Measurements from ENCODE around the gene MACROH2A1.

MACROH2A1 gene

DNA sequence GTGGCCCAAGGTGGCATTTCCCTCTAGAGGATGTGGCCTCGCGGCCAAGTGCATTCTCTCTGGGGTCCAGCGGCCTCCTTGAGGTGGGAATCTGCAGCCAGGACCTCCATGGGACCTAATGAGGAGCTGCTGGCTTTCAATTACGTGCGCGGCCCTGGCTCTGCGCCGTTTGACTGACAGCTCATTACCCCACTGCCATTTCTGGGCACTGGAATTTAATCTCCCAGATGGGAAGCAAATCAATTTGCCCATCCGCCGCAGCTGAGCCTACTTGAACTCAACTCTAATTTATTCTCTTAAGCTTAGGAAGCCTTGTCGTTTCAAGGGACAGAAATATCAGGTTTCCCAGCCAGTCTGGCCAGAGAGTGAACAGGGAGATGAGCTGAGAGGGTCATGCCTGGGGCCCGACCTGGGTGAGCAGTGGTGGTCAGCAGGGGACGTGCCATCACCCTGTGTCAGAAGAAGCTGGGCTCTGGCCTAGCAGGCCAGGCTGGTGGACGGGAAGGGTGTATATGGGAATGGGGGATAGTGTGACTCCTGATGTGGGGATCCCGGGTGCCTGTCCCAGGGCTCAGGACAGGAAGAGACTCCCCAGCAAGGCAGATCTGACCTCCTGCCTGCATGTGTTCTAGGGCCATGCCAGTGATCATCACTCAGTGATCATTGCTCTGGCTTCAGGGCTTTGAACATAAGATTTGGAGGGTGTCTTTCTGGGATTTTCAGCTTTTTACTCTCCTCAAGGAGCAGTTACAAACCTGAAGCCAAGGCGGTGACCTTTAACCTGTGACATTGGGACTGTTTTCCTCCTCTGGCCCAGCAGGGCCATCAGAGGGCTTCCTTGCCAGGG, 69.7 kb downstream of the MACROH2A1 start:
- DNase-seq, result no peak

DNA sequence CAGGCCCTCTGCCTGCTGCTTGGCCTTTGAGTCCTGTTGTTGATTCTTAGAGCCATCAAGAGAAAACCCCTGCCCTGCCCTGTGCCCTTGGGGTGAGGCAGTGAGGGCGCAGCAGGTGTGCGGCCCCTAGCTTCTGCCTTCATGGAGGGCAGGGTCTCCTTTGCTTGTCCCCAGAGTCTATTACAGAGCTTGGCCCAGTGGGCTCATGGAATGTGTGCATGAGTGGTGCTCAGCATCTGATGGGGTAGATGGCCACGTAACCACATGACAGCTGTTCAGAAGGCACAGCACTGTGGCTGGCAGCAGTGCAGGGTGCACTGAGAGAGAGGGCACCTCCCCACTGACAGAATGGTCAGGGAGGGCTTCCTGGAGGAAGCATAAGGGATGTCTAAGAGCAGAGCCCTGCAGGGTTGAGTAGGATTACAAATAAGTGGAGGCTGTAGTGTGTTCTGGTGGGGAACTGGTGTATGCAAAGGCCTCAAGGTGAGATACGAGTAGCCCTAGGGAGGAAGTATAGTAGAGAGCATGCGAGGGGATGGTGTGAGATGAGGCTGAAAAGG, 70.8 kb downstream of the MACROH2A1 start:
- DNase-seq, result no peak

DNA sequence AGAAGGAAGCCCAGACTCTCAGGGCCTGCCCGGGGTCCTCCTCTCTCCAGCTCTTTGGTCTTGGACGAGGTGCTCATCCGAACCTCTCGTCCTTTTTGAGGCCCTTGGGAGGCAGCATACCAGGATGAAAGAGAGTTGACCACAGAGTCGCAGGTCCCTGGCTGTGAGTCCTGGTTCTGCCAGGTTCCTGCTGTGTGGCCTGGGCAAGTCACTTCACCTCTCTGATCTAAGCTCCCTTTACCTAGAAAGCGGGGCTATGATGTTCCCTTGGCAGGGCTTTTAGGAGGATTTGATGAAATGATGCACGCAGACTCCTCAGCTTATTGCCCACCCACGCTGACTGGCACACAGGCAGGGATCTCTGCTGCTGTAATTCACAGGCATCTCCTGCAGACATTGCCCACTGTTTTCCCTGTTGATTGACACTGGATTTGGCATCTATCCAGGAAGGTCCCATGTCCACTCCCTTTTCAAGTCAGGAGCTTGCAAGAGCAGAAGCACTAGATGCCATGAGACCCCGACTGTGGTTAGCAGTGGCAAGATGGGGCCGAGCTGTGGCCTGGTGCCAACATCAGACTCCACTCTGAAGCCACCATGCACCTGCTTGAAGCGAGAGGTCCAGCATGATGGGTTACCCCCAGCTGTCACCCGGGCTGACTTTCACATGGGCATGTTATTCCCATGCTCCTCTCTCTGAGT, 71.5 kb downstream of the MACROH2A1 start:
- no peak for DNase-seq

DNA sequence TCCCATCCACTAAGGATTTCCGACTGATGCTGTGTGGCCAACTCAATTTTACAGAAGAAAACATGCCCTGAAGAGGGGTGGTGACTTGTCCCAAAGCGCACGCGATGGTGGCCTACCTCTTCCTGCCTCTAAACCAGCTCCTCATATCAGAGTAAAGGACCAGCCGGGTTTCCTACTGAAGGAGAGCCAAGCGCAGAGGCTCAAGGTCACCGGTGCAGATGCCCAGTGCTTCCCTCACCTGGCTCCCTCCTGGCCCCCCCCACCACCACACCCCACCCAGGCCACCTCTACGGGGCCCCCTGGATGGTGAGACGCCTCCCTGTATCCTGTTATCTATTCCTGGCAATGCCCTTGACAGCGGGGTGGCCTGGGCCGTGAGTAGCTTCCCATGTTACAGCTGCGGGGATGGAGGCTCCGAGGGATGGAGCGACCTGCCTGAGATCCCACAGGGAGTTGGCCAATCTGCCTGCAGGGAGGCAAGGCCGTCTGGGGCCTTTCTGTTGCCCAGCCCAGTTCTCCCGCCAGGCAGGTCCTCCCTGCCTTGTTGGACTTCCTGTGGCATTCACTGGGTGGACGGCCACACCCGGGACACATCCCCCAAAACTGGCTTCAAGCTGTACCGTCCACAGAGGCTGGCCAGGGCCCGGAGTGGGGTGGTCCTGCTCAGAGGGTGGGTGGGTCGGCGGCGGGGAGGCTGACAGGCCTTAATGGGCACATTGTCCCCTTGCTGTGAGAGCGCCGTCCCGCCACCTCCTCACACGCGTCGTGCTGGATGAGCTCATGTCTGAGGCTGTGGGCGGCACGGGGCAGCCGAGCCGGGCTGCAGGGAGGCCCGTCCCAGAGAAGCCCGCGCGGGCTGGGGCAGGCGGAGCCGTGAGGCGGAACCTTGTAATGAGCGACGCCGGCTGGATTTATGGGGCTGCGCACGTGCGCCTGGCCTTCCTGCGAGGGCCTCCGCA, 72.5 kb downstream of the MACROH2A1 start:
- DNase-seq, result no peak

DNA sequence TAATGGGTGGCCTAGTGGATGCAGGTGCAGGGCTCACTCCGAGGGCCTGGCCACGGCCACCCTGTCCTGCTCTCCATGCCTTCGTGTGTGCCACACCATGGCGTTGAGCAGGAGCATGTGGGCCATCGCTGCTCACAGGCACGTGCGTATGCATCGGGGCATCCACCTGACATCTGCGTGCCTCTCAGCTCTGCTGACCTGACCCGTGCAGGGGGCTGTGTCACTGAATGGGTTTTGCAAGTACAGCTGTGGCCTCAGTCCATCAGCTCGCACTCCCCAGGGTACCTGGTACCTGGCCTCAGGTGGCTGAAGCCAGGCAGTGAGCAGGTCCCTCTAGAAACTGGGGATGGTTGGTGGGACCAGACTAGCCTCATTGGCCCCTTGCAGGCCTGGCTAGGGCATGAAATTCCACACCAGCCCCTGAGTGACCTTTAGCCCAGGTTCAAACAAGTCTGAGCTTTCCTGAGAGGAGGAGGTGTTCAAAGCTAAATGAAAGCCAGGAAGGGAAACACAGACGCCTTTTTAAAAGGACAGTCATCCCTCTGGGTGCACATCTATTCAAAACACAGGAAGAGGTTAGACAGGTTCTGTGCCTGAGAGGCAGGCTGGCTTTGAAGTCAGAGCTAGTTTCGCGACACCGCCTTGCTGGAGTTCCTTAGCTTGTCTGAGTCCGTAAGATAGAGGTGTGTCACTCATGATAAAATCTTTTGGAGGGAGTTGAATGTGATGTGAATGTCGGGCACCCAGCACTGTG, 74.0 kb downstream of the MACROH2A1 start:
- no peak for DNase-seq

DNA sequence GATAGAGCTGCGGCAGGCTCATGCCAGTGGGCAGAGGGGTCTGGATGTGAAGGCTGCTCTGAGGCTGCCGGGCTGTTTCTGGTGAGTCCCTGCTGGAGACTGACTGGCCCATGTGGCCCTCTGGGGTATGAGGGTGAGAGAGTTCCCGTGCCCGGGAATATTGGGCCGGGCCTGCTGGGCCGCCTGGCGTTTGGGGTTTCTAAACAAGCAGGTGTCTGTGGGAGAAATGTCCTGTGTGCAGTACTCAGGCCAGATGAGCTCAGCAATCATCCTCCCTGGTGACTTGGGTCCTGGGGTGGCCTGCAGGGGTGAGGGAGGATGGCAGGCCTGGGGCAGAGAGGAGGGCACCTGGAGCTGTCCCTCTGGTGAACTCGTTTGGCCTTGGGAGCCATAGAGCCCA, 74.9 kb downstream of the MACROH2A1 start:
- no peak for DNase-seq

DNA sequence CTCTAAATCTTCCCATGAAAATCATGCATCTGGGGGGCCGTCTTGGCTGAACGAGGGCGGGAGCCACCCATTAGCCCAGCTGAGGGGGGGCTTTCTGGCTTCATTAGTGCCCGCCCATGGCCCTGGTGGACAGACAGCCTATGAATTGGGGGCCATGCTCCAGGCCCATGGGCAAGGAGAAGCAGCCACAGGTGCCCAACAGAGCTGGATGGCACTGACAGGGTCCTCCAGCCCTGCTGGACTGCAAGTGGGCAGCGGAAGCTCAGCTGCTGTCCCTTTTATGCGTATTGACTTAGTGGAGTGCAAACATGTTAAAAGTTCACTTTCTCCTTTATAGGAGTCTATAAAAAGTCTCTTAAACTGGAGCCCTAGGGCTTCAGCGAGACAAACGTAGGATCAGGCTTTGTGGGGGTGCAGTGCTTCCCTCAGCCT, 75.3 kb downstream of the MACROH2A1 start:
- no peak for DNase-seq

DNA sequence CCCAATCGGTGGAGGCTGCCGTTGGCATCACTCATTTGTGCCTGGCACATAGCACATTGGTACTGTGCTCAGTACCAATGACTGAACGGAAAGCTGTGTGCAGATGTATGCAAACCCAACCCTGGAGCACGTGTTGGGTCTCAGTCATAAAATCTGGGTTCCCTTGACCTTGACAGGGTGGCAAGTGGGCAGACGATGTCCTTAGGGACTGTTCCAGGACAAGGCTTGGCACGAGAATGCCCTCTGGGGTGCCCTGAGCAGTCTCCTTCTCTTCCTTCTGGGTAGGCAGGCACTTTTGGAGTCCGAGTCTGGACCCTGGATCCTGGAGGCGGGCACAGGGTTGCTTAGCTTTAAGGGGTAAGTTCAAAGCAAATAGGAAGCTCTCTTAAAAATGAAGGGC, 75.8 kb downstream of the MACROH2A1 start:
- no peak for DNase-seq

DNA sequence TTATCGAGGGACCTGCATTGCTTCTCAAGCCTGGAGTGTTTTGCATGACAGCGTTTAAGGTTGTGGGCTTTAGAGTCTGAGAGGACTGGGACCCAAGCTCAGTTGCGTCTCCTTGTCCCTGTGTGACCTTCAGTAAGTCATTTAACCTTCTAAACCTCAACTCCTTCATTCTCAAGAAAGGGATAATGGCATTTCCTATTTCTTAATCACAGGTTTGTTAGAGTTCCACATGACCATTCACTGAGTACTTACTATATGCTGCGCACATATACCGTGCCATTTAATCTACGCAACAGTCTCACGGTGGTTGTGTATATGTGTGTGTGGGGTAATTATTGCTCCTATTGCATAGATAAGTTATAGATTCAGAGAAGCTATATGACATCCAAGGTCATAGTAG, 76.3 kb downstream of the MACROH2A1 start:
- no peak for DNase-seq

DNA sequence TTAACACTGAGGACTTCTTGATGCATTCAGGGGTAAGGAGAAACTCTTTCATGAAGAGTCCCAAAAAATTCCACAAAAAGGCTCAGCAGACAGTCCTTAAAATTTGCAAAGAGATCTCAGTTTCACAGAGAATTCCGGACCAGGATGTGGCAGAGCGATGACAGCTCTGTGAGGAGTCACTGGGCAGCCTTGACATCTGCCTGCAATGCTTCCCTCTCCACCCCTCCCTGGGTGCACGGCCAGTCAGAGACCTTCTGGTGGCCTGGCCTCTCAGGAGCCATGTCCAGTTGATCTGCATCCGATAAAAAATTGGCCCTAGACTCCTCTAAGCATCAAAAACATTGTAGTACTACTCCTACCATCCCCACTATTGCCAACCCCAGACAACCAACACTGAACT, 76.8 kb downstream of the MACROH2A1 start:
- no peak for DNase-seq

DNA sequence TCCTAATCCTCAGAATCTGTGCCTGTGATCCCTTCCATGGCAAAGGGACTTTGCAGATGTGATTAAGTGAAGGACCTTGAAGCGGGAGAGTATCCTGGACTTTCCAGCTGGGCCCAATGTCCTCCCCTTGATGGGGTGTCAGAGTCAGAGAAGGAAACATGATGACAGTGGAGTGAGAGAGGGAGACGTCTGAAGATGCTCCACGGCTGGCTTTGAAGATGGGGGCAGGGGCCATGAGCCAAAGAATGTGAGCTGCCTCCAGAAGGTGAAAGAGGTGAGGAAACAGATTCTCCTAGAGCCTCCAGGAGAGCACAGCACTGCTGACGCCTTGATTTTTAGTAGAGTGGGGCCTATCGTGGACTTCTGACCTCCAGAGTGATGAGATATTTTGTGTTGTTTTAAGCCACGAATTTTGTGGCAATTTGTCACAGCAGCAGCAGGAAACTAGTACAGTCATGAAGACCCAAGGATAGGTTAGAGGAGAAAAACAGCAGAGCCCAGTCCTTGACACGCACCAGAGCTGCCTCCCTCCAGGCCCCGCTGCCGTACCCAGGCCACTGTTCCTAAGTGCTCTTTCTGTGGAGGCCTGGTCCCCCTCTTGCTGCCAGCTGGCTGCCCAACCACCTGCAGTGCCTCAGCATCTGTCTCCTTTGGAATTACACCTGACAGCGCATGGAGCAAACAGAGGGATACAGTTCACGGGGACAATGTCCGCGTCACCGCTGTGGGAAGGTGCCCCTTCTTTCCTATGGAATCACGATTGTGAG, 78.1 kb downstream of the MACROH2A1 start:
- DNase-seq, result no peak

DNA sequence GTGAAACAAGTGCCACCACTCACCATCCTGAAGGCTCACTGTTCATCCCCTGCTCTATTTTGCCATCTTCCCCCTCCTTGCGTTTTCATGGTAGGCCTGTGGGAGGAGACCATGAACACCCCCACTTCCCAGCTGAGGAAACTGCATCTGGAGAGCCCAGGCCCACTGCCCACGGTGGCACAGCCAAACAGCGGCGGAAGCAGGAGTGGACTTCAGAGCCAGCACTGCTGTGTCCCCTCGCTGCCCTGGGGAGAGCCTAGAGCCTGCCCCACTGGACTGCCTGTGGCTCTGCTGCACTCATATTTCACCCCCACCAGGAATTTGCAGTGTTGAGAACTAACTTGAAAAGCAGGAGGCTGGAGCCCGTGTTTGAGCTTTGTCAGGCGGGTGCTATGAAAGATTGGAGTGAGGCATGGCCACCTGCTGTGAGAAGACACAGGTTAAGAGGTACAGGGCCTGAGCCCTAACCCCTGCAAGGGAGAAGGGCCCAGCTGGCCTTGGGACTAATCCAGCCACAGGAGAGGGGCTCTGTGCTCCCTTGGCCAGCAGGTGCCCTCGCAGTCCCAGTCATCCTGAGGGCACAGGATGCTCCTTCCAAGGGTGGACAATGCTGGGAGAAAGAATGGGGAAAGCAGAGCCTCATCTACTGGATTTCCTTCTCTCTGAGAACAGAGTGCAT, 79.0 kb downstream of the MACROH2A1 start:
- no peak for DNase-seq

DNA sequence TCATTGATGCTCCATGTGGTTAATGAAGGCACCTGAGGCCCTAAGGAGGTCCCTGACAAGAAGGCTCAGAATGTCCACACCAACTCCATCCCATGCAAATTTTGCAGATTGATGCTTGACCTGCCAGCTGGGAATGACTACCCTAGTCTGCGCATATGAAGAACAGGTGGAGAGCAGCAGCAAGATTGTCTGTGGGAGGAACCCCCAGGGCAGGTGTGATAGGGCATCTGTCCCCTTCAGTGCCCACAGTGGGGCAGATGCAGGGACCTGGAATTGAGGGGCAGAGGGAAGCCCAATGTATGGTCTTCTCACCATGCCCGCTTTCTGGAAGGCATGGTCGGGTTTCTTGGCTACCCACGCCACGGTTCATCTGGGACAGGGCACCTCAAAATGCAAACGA, 79.6 kb downstream of the MACROH2A1 start:
- DNase-seq, result no peak

DNA sequence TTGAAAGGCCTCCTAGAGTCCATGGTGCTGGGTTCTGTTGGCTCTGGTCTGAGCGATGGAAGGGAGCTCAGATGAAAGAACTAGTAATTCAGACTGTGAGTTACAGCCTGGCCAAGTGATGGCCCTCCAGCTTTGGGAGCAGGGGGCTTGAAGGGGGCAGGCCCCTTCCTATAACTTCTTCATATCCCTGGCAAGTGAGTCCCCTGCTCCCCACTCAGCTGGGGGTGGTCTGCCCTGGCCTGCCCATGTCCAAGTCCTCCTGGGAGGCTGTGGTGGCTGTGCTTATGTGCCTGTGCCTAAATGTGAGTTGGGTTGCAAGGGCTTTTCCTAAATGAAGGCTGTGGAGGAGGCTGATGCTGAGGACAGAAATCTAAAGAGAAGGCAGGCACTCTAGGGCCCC, 80.1 kb downstream of the MACROH2A1 start:
- DNase-seq, result no peak

DNA sequence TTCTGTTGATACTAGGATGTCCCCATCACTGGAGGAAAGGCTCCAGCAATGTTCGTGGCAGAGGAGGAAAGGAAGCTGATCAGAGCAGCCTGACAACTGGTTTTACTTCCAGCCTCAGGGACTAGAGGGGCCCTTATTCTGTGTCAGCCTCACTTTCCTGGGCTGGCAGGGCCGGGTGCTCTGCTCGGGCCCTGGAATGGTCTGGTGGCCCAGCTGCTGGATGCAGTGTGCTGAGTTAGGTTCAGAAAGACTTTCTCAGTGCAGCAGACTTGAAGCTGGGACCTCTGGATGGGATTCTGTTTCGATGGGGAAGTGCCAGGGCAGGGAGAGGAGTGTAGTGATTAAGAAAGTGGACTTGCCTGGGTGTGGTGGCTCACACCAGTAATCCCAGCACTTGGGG, 81.0 kb downstream of the MACROH2A1 start:
- DNase-seq, result no peak

DNA sequence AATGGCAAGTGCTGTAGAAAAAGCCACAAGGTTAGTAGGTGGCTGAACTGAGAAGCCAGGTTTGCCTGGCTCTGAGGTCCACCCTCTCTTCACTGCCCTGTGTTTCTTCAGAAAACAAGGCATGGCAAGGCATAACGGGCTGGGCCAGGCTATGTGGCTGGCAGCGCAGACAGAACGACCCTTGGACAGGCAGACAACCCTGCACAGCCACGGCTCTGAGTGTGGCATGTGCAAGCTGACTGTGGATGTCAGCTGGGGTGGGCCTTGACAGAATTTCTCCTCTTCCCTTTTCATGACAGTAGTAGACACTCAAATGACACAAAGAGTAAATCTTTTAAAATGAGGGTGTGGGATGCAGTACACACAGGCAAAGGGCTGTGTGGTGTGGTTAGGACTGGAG, 81.7 kb downstream of the MACROH2A1 start:
- DNase-seq, result no peak

DNA sequence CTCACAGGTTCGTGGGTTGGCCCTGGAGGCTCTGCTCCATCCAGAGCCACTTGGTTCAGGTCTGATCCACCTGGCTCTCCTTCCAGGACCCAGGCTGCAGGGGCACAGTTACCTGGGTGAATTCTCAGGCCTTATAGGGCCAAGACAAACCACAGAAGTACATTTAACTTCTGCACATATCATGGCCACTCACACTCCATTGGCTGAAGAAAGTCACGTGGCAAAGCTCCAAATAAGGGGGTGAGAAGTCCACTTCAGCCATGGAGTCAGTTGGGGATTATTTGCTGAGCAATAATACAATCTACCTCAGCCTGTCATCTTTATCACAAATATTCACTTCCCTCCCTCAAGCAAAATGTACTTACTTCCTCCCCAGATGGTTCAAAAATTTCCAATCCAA, 83.6 kb downstream of the MACROH2A1 start:
- no peak for DNase-seq

DNA sequence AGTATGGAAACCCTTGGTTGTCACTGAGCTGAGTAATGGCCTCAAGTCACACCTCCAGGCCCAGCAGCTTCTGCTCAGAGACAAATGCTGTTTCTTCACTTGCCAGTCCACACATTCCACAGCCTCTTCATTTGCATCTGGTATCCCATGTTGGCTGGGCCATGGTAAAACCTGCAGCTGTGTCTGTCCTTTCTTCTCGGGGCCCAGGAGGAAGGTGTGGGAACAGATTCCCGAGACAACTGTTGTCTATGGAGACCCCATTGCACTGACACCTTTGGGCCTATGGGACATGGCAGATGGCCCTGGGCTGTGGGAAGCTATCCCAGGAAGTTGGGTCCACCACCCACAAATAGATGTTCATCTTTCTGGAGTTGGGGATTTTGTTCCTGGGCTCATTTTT, 85.1 kb downstream of the MACROH2A1 start:
- DNase-seq, result no peak

DNA sequence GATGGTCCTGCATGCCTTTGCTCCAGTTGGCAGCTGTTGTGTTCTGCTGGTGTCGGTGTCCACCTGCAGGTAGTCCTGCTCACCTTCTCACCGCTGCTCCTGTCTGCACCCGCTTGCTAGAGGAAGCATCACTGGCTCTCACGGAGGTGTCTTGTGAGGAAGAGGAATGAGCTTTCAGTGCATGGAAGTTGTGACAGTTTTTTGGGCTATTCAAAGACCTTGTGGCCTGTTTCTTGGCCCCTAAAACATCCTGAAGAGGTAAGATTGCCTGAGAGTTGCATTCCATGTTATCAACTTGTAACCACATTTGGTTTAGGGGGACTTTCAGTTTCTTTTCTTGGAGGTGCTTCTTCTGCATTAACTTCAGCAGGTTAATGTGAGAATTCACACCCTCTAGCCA, 85.6 kb downstream of the MACROH2A1 start:
- no peak for DNase-seq

DNA sequence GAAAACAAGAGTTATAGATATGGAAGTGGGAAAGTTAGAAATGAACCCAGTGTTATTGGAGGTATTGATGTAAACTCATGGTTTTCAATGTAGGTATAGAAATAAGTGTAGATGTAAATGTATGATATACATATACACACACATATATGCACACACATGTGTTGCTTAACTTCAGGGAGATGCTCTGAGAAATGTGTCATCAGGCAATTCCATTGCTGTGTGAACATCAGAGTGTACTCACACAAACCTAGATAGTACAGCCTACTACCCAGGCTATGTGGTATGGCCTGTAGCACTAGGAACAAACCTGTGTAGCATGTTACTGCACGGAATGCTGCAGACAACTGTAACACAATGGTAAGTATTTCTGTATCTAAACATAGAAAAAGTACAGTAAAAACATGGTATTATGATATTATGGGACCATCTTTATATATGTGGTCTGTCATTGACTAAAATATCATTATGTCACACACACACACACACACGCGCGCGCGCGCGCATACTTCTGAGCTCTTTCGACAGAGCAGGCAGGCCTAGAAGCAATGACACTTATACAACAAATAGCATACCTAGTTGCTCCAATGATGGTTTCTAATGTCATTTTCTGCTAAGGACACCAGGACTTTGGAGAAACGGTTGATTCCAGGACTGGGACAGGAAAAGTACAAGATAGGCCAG, 86.6 kb downstream of the MACROH2A1 start:
- no peak for DNase-seq
